SK-N-SH (cell line): ENCODE results near the gene MDK. TPM values are rescaled to one million over a fixed set of nuclear protein-coding genes. Genes with fewer than 3 reads are reported as not detected.

Experiments
- CTCF ChIA-PET: fragments of 300-600, 350-600 bp; formaldehyde crosslinking; extraction: SDS; loops from one replicate; lab custom pipeline; 2021; lab: Yijun Ruan, JAX
- POLR2A ChIA-PET: fragments of 350-600 bp; sonication (Branson Sonifier 250); formaldehyde crosslinking; extraction: SDS; loops from one replicate; lab custom pipeline; 2020; ENCODE audit warnings: antibody characterized with exemption, inconsistent platforms; lab: Yijun Ruan, JAX
- DNase-seq: peaks from one replicate; pipeline ENCODE4 v3.0.0; 2012
- H2AFZ ChIP-seq: fragments of 200-600 bp; sonication (generic); 2 replicates; pipeline ENCODE4 v1.8.1; 2016; ENCODE audit warnings: antibody characterized with exemption, mild to moderate bottlenecking, low read depth
- H3F3A ChIP-seq: fragments of 200-600 bp; sonication (generic); replicated peaks from 2 replicates; pipeline ENCODE3; 2016; ENCODE audit warnings: antibody characterized with exemption, mild to moderate bottlenecking; ENCODE audit not compliant: insufficient read depth
- H3K27ac ChIP-seq, 2 experiments: fragments of 200-500 bp in 1 of 2; fragments of 200-600 bp in 1 of 2; sonication (Bioruptor generic) in 1 of 2; sonication (generic), shearing (Covaris generic) in 1 of 2; 2 replicates each; pipeline versions ENCODE4 v1.5.1 to v1.6.1; 2014 to 2016; ENCODE audit warnings: low read depth in 2 of 2, inconsistent platforms in 1 of 2, low read length in 1 of 2, mild to moderate bottlenecking in 1 of 2, mixed read lengths in 1 of 2
- H3K27me3 ChIP-seq: fragments of 200-600 bp; sonication (generic), shearing (Covaris generic); 2 replicates; pipeline ENCODE4 v1.6.1; 2016; ENCODE audit warnings: mixed run types; ENCODE audit not compliant: insufficient read depth
- H3K36me3 ChIP-seq, 2 experiments: fragments of 200-500 bp in 1 of 2; fragments of 200-600 bp in 1 of 2; sonication (Bioruptor generic) in 1 of 2; sonication (generic) in 1 of 2; replicated peaks in 1 of 2; 2 replicates each; pipeline versions ENCODE3 to v1.5.1; 2014 to 2016; ENCODE audit warnings: low read length in 1 of 2, mild to moderate bottlenecking in 1 of 2; ENCODE audit not compliant: insufficient read depth in 2 of 2, control insufficient read depth in 1 of 2
- H3K4me1 ChIP-seq, 2 experiments: fragments of 200-500 bp in 1 of 2; fragments of 200-600 bp in 1 of 2; sonication (Bioruptor generic) in 1 of 2; sonication (generic), shearing (Covaris generic) in 1 of 2; 2 replicates each; pipeline versions ENCODE4 v1.5.1 to v1.6.1; 2014 to 2016; ENCODE audit warnings: low read depth in 1 of 2, low read length in 1 of 2, mixed run types in 1 of 2; ENCODE audit not compliant: insufficient read depth in 2 of 2, control insufficient read depth in 1 of 2
- H3K4me2 ChIP-seq: fragments of 200-600 bp; sonication (generic), shearing (Covaris generic); 2 replicates; pipeline ENCODE4 v1.6.1; 2017; ENCODE audit warnings: mixed run types
- H3K4me3 ChIP-seq, 2 experiments: fragments of 200-500 bp in 1 of 2; fragments of 200-600 bp in 1 of 2; sonication (Bioruptor generic) in 1 of 2; sonication (generic), shearing (Covaris generic) in 1 of 2; 2 replicates each; pipeline versions ENCODE4 v1.5.1 to v1.8.1; 2014 to 2016; ENCODE audit warnings: low read depth in 2 of 2, inconsistent platforms in 1 of 2, low read length in 1 of 2, mild to moderate bottlenecking in 1 of 2, mixed read lengths in 1 of 2, moderate library complexity in 1 of 2
- H3K79me2 ChIP-seq: fragments of 200-600 bp; sonication (generic); 2 replicates; pipeline ENCODE4 v1.8.1; 2017; ENCODE audit warnings: mild to moderate bottlenecking; ENCODE audit not compliant: insufficient read depth
- H3K9ac ChIP-seq: fragments of 200-600 bp; sonication (generic); 2 replicates; pipeline ENCODE4 v1.6.1; 2017; ENCODE audit warnings: mixed run types
- H3K9me2 ChIP-seq: fragments of 200-600 bp; sonication (generic); 2 replicates; pipeline ENCODE4 v1.6.1; 2017; ENCODE audit warnings: mixed run types
- H3K9me3 ChIP-seq: fragments of 200-600 bp; sonication (generic); 2 replicates; pipeline ENCODE4 v1.6.1; 2017; ENCODE audit warnings: mixed run types, mild to moderate bottlenecking, moderate library complexity
- H4K20me1 ChIP-seq: fragments of 200-600 bp; sonication (generic); 2 replicates; pipeline ENCODE4 v1.6.1; 2017; ENCODE audit warnings: mild to moderate bottlenecking, mixed run types; ENCODE audit not compliant: insufficient read depth
- CHD2 ChIP-seq: fragments of 150-350 bp; IDR thresholded peaks from 2 replicates; pipeline ENCODE4 v1.6.1; 2018; ENCODE audit warnings: low read length; ENCODE audit not compliant: partially characterized antibody
- CTCF ChIP-seq: fragments of 200-600 bp; sonication (generic); IDR thresholded peaks from 2 replicates; pipeline ENCODE4 v1.6.1; 2017; ENCODE audit warnings: antibody characterized with exemption, mild to moderate bottlenecking, moderate library complexity
- EP300 ChIP-seq, 2 experiments: IDR thresholded peaks; 2 replicates each; pipeline versions ENCODE4 v1.4.0 to v1.6.1; 2012; ENCODE audit warnings: borderline replicate concordance in 1 of 2, low read depth in 1 of 2, low read length in 1 of 2
- FOXM1 ChIP-seq: IDR thresholded peaks from 2 replicates; pipeline ENCODE4 v1.4.0; 2012; ENCODE audit warnings: low read depth, mild to moderate bottlenecking
- JUND ChIP-seq: IDR thresholded peaks from 2 replicates; pipeline ENCODE4 v1.4.0; 2012
- NFIC ChIP-seq: IDR thresholded peaks from 2 replicates; pipeline ENCODE4 v1.4.0; 2012; ENCODE audit warnings: borderline replicate concordance
- RAD21 ChIP-seq: IDR thresholded peaks from 2 replicates; pipeline ENCODE4 v1.6.1; 2012; ENCODE audit warnings: mild to moderate bottlenecking, low read length
- REST ChIP-seq: IDR thresholded peaks from 2 replicates; pipeline ENCODE4 v1.6.1; 2012; ENCODE audit warnings: mild to moderate bottlenecking, low read depth, low read length, moderate library complexity
- RFX5 ChIP-seq: IDR thresholded peaks from 2 replicates; pipeline ENCODE4 v1.6.1; 2012; ENCODE audit warnings: mild to moderate bottlenecking, improper control_type of control experiment, low read length
- RXRA ChIP-seq: IDR thresholded peaks from 2 replicates; pipeline ENCODE4 v1.4.0; 2012; ENCODE audit warnings: low read depth, mild to moderate bottlenecking, borderline replicate concordance
- ZBTB33 ChIP-seq: IDR thresholded peaks from 2 replicates; pipeline ENCODE4 v1.4.0; 2012; ENCODE audit warnings: low read depth, borderline replicate concordance
- WGBS: methylation state at CpG from one replicate; pipeline ENCODE4 v1.1.6; 2017; ENCODE audit warnings: low lambda C conversion rate; 5-methylcytosine and 5-hydroxymethylcytosine counted together
- polyA plus RNA-seq, 3 experiments: library from polyadenylated mRNA; depleted of rRNA; stranded (reverse); fragments of >200 nt; gene quantifications; 2 replicates each; pipeline ENCODE4 v1.2.3, GENCODE V29; 2012

Gene MDK
- polyA plus RNA-seq, 1 of the 3 experiments (the other 2 are of a cell fraction) = 2,395 TPM

GRCh38 chr11:46387456-46387855 is 6.0 kb downstream of the MDK start:
- Histone ChIP-seq H3K79me2 (no peaks in the 10 kb centered on the region; the same call in 1 of the 2 replicates), H3K4me3 (no peak overlapping the region), H3K36me3 (peaks cover 0 to 8% of the 10 kb centered on the region in 2 experiments), H3K4me1 (peaks cover 6 to 32% of the 10 kb centered on the region in 2 experiments; a peak in 2 of 4 replicates), H3K27ac (no peak overlapping the region), H3K9me3 (no peaks in the 10 kb centered on the region), H2AFZ (no peak overlapping the region), H3K27me3 (peaks cover 15% of the 10 kb centered on the region), H3K9ac (no peak overlapping the region), H3K4me2 (no peak overlapping the region), H3K9me2 (no peaks in the 10 kb centered on the region), H3F3A (peaks cover 11% of the 10 kb centered on the region), H4K20me1 (0 out of 2 replicates have a peak, but pooled peaks cover 8% of the 10 kb centered on the region)
- WGBS = 76% methylated on average over 5 of the region's 5 CpGs
- ChIA-PET POLR2A (no interaction called here), CTCF (interaction anchor here (0.7 to 7.6 kb wide), 14 partner anchors 14 to 231 kb away, joined by 3 to 204 read pairs (median 20); partner anchors contain the start of genes ATG13 and DGKZ)
- DNase-seq = no peak
- TF ChIP-seq CTCF (no peak), FOXM1 (no peak), EP300 (IDR thresholded peaks at IDR 0.05; ENCODE audit: borderline replicate concordance in 1 of 2, low read depth in 1 of 2, low read length in 1 of 2) (no peak), CHD2 (no peak), RFX5 (no peak), RAD21 (no peak), ZBTB33 (no peak), JUND (no peak), RXRA (no peak), NFIC (no peak), REST (no peak)
